ENCODE measurements around the gene NR2F6.

Gene NR2F6

DNA sequence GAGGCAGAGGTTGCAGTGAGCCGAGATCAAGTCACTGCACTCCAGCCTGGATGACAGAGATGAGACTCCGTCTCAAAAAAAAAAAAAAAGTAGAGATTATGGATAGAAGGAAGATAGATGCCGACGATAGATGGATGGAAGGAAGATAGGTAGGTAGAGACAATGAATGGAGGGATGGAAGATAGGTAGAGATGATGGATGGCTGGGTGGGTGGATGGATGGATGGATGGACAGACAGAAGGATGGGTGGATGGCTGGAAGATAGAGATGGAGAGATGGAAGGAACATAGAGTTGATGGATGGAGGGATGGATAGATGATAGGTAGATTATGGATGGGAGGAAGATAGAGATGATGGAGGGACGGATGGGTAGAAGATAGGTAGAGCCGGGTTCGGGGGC, 49.1 kb downstream of the NR2F6 start:
- no peak overlapping the region for H3K4me3 ChIP-seq (ENCODE audit: low read length)
- no peaks in the 10 kb centered on the region for H3K9me3 ChIP-seq (ENCODE audit: control insufficient read depth, insufficient read depth, low read length)
- H3K27ac ChIP-seq (ENCODE audit: low read depth, low read length): no peak overlapping the region
- H3K79me2 ChIP-seq (ENCODE audit: control insufficient read depth, low read length): no peaks in the 10 kb centered on the region
- peaks cover 74% of the 10 kb centered on the region for H3K36me3 ChIP-seq (ENCODE audit: control insufficient read depth, low read length)
- no peak overlapping the region for H3K4me2 ChIP-seq (ENCODE audit: low read length)
- no peaks in the 10 kb centered on the region for H3K27me3 ChIP-seq (ENCODE audit: control insufficient read depth, low read length)
- no peaks in the 10 kb centered on the region for H4K20me1 ChIP-seq (ENCODE audit: control insufficient read depth, insufficient read depth, low read depth, low read length)
- H3K9me2 ChIP-seq (replicated peaks; ENCODE audit: control insufficient read depth, low read length): no peaks in the 10 kb centered on the region
- H3F3A ChIP-seq (ENCODE audit: control insufficient read depth, insufficient read depth): peaks cover under 1% of the 10 kb centered on the region
- TF ChIP-seq, protein P1, sequence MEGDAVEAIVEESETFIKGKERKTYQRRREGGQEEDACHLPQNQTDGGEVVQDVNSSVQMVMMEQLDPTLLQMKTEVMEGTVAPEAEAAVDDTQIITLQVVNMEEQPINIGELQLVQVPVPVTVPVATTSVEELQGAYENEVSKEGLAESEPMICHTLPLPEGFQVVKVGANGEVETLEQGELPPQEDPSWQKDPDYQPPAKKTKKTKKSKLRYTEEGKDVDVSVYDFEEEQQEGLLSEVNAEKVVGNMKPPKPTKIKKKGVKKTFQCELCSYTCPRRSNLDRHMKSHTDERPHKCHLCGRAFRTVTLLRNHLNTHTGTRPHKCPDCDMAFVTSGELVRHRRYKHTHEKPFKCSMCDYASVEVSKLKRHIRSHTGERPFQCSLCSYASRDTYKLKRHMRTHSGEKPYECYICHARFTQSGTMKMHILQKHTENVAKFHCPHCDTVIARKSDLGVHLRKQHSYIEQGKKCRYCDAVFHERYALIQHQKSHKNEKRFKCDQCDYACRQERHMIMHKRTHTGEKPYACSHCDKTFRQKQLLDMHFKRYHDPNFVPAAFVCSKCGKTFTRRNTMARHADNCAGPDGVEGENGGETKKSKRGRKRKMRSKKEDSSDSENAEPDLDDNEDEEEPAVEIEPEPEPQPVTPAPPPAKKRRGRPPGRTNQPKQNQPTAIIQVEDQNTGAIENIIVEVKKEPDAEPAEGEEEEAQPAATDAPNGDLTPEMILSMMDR (IDR thresholded peaks at IDR 0.05; ENCODE audit: low read depth, low read length, poor library complexity, severe bottlenecking): no peak
- no peak for TF ChIP-seq EZH2phosphoT487 (IDR thresholded peaks at IDR 0.05; ENCODE audit: borderline replicate concordance, low read length)
- peaks cover 21% of the 10 kb centered on the region for H3K4me1 ChIP-seq (ENCODE audit: control insufficient read depth, low read length)

DNA sequence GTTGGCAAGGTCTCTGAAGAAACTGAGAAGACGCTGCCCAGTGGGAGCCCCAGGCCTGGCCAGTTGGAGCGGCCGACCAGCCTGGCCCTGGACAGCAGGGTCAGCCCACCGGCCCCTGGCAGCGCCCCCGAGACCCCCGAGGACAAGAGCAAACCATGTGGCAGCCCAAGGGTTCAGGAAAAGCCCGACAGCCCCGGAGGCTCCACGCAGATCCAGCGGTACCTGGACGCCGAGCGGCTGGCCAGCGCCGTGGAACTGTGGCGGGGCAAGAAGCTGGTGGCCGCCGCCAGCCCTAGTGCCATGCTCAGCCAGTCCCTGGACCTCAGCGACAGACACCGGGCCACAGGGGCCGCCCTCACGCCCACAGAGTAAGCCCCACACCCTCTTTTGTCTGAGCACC, 50.6 kb downstream of the NR2F6 start:
- no peaks in the 10 kb centered on the region for H4K20me1 ChIP-seq (ENCODE audit: control insufficient read depth, insufficient read depth, low read depth, low read length)
- H3F3A ChIP-seq (ENCODE audit: control insufficient read depth, insufficient read depth): peaks cover 9% of the 10 kb centered on the region
- no peaks in the 10 kb centered on the region for H3K79me2 ChIP-seq (ENCODE audit: control insufficient read depth, low read length)
- H3K27me3 ChIP-seq (ENCODE audit: control insufficient read depth, low read length): no peaks in the 10 kb centered on the region
- no peak overlapping the region for H3K4me2 ChIP-seq (ENCODE audit: low read length)
- no peaks in the 10 kb centered on the region for H3K9me3 ChIP-seq (ENCODE audit: control insufficient read depth, insufficient read depth, low read length)
- TF ChIP-seq, protein P1 (IDR thresholded peaks at IDR 0.05; ENCODE audit: low read depth, low read length, poor library complexity, severe bottlenecking): no peak
- TF ChIP-seq EZH2phosphoT487 (IDR thresholded peaks at IDR 0.05; ENCODE audit: borderline replicate concordance, low read length): no peak
- peaks cover 72% of the 10 kb centered on the region for H3K36me3 ChIP-seq (ENCODE audit: control insufficient read depth, low read length)
- no peak overlapping the region for H3K27ac ChIP-seq (ENCODE audit: low read depth, low read length)
- H3K4me1 ChIP-seq (ENCODE audit: control insufficient read depth, low read length): peaks cover 36% of the 10 kb centered on the region
- no peak overlapping the region for H3K4me3 ChIP-seq (ENCODE audit: low read length)
- H3K9me2 ChIP-seq (replicated peaks; ENCODE audit: control insufficient read depth, low read length): no peaks in the 10 kb centered on the region

DNA sequence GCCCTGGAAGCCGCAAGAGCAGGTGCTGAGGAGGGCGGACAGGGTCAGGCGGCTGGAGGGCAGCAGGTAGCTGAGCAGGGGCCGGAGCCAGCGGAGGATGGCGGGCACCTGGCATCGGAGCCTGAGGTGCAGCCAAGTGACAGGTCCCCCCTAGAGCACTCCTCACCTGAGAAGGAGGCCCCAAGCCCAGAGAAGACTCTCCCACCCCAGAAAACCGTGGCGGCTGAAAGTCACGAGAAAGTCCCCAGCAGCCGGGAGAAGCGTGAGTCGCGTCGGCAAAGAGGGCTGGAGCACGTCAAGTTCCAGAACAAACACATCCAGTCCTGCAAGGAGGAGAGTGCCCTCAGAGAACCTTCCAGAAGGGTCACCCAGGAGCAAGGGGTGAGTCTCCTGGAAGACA, 51.1 kb downstream of the NR2F6 start:
- peaks cover 73% of the 10 kb centered on the region for H3K36me3 ChIP-seq (ENCODE audit: control insufficient read depth, low read length)
- TF ChIP-seq, protein P1 (IDR thresholded peaks at IDR 0.05; ENCODE audit: low read depth, low read length, poor library complexity, severe bottlenecking): no peak
- no peak for TF ChIP-seq EZH2phosphoT487 (IDR thresholded peaks at IDR 0.05; ENCODE audit: borderline replicate concordance, low read length)
- no peaks in the 10 kb centered on the region for H4K20me1 ChIP-seq (ENCODE audit: control insufficient read depth, insufficient read depth, low read depth, low read length)
- H3K9me3 ChIP-seq (ENCODE audit: control insufficient read depth, insufficient read depth, low read length): no peaks in the 10 kb centered on the region
- H3K4me3 ChIP-seq (ENCODE audit: low read length): no peak overlapping the region
- no peaks in the 10 kb centered on the region for H3K27me3 ChIP-seq (ENCODE audit: control insufficient read depth, low read length)
- H3K9me2 ChIP-seq (replicated peaks; ENCODE audit: control insufficient read depth, low read length): no peaks in the 10 kb centered on the region
- H3K4me2 ChIP-seq (ENCODE audit: low read length): no peak overlapping the region
- H3K27ac ChIP-seq (ENCODE audit: low read depth, low read length): no peak overlapping the region
- H3K79me2 ChIP-seq (ENCODE audit: control insufficient read depth, low read length): no peaks in the 10 kb centered on the region
- peaks cover 9% of the 10 kb centered on the region for H3F3A ChIP-seq (ENCODE audit: control insufficient read depth, insufficient read depth)
- H3K4me1 ChIP-seq (ENCODE audit: control insufficient read depth, low read length): peaks cover 41% of the 10 kb centered on the region
